ENCODE measurements around the gene SLC44A4. TPM values are rescaled to one million over a fixed set of nuclear protein-coding genes. Genes with fewer than 3 reads are reported as not detected.

The SLC44A4 gene
- total RNA-seq, 1 donor from 2014 or later, result 26.1 TPM

- Histone ChIP-seq H3K36me3 (ENCODE audit: control insufficient read depth, insufficient read depth, low read length) (no peaks in the 10 kb centered on the region), H3K4me3 (ENCODE audit: low read depth, low read length) (no peak overlapping the region), H3K27me3 (ENCODE audit: control insufficient read depth, insufficient read depth, low read length) (no peaks in the 10 kb centered on the region)
- no peak for DNase-seq (ENCODE audit: low read depth)
- no peak for TF ChIP-seq CTCF (IDR thresholded peaks at IDR 0.05; ENCODE audit: insufficient read depth, low read length, poor library complexity, severe bottlenecking)
Measured at GRCh38 chr6:31905041-31905440, 26.2 kb upstream of the SLC44A4 start.

GRCh38 chr6:31903957-31904356 lies 25.2 kb upstream of the SLC44A4 start:
- Histone ChIP-seq H3K27me3 (ENCODE audit: control insufficient read depth, insufficient read depth, low read length) (no peaks in the 10 kb centered on the region), H3K4me3 (ENCODE audit: low read depth, low read length) (no peak overlapping the region), H3K36me3 (ENCODE audit: control insufficient read depth, insufficient read depth, low read length) (no peaks in the 10 kb centered on the region)
- no peak for DNase-seq (ENCODE audit: low read depth)
- TF ChIP-seq CTCF (IDR thresholded peaks at IDR 0.05; ENCODE audit: insufficient read depth, low read length, poor library complexity, severe bottlenecking), result no peak

- H3K27me3 ChIP-seq (ENCODE audit: control insufficient read depth, insufficient read depth, low read length), result no peaks in the 10 kb centered on the region
- peak; percentile 49 for DNase-seq (ENCODE audit: low read depth)
- peak within 1 kb of the TSS; percentile 51 for H3K4me3 ChIP-seq (ENCODE audit: low read depth, low read length)
- no peak for TF ChIP-seq CTCF (IDR thresholded peaks at IDR 0.05; ENCODE audit: insufficient read depth, low read length, poor library complexity, severe bottlenecking)
- no peaks in the 10 kb centered on the region for H3K36me3 ChIP-seq (ENCODE audit: control insufficient read depth, insufficient read depth, low read length)
Measured at GRCh38 chr6:31901953-31902643, 23.3 kb upstream of the SLC44A4 start, which contains the start of gene ZBTB12. Gene ZBTB12, minus strand, starts transcription at chr6:31902086. Its CDS starts 781 bp downstream, at chr6:31901305.

GRCh38 chr6:31901415-31901952 lies 22.7 kb upstream of the SLC44A4 start:
- no peak for TF ChIP-seq CTCF (IDR thresholded peaks at IDR 0.05; ENCODE audit: insufficient read depth, low read length, poor library complexity, severe bottlenecking)
- DNase-seq (ENCODE audit: low read depth), result no peak
- Histone ChIP-seq H3K27me3 (ENCODE audit: control insufficient read depth, insufficient read depth, low read length) (no peaks in the 10 kb centered on the region), H3K4me3 (ENCODE audit: low read depth, low read length) (peak overlapping the region; percentile 51), H3K36me3 (ENCODE audit: control insufficient read depth, insufficient read depth, low read length) (no peaks in the 10 kb centered on the region)

- H3K27me3 ChIP-seq (ENCODE audit: control insufficient read depth, insufficient read depth, low read length), result no peaks in the 10 kb centered on the region
- H3K36me3 ChIP-seq (ENCODE audit: control insufficient read depth, insufficient read depth, low read length), result no peaks in the 10 kb centered on the region
- peak; percentile 6 for TF ChIP-seq CTCF (IDR thresholded peaks at IDR 0.05; ENCODE audit: insufficient read depth, low read length, poor library complexity, severe bottlenecking)
- no peak for DNase-seq (ENCODE audit: low read depth)
- H3K4me3 ChIP-seq (ENCODE audit: low read depth, low read length), result peak overlapping the region; percentile 51
Measured at GRCh38 chr6:31900917-31901414, 22.2 kb upstream of the SLC44A4 start.

Data from kidney epithelial cell (primary cell).